ENCODE results near the gene ITSN2. TPM values are rescaled to one million over a fixed set of nuclear protein-coding genes. Genes with fewer than 3 reads are reported as not detected.
A peak's percentile ranks its signal among the peaks of the same experiment; 100 is the strongest.

The ITSN2 gene
- polyA plus RNA-seq, 1 donor from 2014 or later: 127 TPM

DNA sequence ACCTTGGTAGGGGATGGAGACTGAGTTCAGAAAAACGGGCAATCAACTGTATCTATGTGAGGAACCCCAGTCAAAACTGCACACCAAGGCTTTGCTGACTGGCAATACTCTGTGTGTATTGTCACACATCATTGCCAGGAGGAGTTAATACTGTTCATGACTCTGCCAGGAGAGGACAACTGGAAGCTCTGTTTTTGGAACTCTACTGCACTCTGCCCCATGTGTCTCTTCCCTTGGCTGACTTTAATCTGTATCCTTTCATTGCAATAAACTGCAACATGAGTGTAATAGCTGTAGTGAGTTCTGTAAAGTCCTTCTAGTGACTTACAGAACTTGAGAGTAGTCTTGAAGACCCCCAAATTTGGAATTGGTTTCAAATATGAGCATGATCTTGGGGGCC is 113.2 kb downstream of the ITSN2 start:
- H3K4me3 Mint-ChIP-seq: no peak overlapping the region
- no peak overlapping the region for H3K27ac Mint-ChIP-seq
- H3K9me3 Mint-ChIP-seq: no peaks in the 10 kb centered on the region
- peaks cover 4 to 6% (median 5%) of the 10 kb centered on the region in 3 donors for H3K4me1 Mint-ChIP-seq
- H3K36me3 Mint-ChIP-seq: peaks cover 2% of the 10 kb centered on the region
- no peaks in the 10 kb centered on the region for H3K27me3 Mint-ChIP-seq

DNA sequence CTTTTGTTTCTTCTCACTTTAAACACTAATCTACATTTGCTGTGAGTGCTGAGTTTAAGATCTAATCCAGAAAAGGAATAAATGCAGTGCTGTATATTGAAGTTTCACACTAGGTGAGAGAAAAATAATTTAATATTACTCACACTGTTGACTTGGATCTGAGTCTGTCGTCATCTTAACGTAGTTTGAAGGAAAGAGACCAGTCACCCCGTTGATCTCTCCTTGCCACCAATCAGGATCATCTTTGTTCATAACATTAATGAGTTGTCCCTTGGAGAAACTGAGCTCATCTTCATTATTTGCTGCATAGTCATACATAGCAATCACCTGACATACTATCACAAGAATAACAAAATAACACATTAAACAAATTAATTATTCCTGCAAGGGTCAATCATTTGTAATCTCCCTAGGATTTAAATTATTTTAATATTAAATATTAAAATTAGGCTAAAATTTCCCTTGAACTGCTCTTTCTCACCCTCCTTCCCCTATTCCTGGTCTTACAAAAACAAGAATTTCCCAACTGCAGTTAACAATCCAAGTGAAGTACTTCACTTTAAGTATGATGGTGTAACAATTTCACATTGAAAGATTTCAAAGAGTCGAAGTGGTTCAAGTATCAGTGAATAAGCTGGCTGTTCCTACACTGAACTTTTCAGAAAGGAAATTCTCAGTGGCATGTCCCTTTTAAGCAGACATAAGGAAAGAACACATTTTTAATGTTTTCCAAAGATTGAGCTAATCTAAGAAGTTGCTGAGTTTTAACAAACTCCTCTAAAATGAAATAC is 114.2 kb downstream of the ITSN2 start:
- Mint-ChIP-seq H3K4me1 (peaks cover 5 to 16% (median 7%) of the 10 kb centered on the region in 3 donors), H3K9me3 (no peaks in the 10 kb centered on the region), H3K27me3 (no peaks in the 10 kb centered on the region), H3K36me3 (no peaks in the 10 kb centered on the region), H3K27ac (peak overlapping the region in 1 of 3 donors; percentile 67), H3K4me3 (no peak overlapping the region)

DNA sequence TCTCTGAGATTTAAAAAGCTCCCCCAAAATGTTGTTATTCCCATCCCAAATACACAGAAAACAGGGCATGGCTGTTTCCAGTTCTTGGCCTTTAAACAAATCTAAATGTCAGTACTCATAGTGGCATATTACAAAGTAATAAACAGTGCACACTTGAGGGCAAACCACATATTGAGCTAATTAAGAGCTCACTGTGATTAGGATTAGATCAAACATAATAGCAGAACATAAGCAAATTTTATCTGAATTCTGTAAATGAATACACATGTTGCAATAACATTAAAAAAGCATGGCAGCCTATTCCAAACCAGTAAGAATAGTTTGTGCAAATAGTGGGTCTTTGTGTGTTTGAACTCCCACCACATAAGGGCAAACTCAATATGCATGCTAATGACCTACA is 118.8 kb downstream of the ITSN2 start:
- Mint-ChIP-seq H3K36me3 (no peaks in the 10 kb centered on the region), H3K4me1 (peaks cover 5 to 16% (median 7%) of the 10 kb centered on the region in 3 donors), H3K27me3 (no peaks in the 10 kb centered on the region), H3K9me3 (no peaks in the 10 kb centered on the region), H3K4me3 (no peak overlapping the region), H3K27ac (no peak overlapping the region)

DNA sequence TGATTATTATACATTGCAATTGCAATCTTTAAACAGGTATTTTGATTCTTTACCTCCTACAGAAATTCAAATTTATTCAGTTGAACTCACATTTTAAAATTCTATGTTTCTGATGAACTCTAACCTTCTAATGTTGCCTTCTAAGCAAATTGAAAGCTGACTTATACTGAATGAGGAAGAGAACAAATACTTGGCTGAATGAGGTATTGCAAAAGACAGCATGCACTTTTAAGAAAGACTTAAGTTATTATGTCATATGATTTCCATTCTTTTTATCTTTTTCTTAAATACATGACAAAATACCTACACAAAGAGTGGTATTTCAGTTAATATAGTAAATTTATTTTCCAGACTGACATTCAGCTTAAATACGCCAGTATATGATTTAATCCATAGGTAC is 120.8 kb downstream of the ITSN2 start:
- no peak overlapping the region for H3K27ac Mint-ChIP-seq
- no peak overlapping the region for H3K4me3 Mint-ChIP-seq
- H3K4me1 Mint-ChIP-seq: peaks cover 5 to 16% (median 8%) of the 10 kb centered on the region in 3 donors
- no peaks in the 10 kb centered on the region for H3K9me3 Mint-ChIP-seq
- no peaks in the 10 kb centered on the region for H3K27me3 Mint-ChIP-seq
- peaks cover 3% of the 10 kb centered on the region for H3K36me3 Mint-ChIP-seq

DNA sequence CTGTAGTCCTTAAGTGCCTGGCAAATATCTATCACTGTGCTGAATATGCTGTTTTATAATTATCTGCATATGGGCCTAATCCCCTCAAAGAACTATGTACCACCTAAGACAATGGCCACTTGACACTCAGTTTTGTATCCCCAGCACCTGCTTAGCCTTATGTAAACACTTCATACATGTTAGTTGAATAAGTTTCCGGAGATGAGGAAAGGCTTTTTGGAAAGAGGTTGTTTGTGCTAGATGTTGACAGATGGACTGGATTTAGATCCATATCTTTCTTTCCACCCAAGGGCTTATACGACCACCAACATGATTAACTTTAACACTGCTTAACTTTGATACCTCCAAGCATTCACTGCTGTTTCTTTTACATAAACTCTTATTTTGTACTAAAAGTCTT is 122.2 kb downstream of the ITSN2 start:
- Mint-ChIP-seq H3K4me1 (peaks cover 3 to 10% (median 8%) of the 10 kb centered on the region in 3 donors), H3K36me3 (peaks cover 6% of the 10 kb centered on the region), H3K9me3 (no peaks in the 10 kb centered on the region), H3K4me3 (no peak overlapping the region), H3K27ac (no peak overlapping the region), H3K27me3 (no peaks in the 10 kb centered on the region)

DNA sequence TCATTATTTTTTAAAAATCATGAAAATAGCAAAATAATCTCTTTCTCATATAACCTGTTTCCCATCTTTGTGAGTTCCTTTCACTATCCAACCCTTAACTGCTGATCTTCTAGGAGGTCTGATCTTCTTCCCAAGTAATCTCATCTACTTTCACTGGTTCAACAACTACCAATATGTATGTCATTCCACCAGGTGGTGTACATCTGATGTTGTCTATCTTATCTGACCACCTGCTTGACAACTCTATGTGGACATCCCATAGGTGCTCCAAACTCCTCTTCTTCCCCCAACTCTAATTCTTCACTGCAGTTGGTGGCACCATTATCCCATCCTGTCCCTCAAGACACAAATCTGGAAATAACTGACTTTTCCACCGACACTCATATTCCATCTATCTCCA is 123.0 kb downstream of the ITSN2 start:
- H3K36me3 Mint-ChIP-seq: peaks cover 6% of the 10 kb centered on the region
- H3K4me1 Mint-ChIP-seq: peaks cover 1 to 10% (median 3%) of the 10 kb centered on the region in 3 donors

DNA sequence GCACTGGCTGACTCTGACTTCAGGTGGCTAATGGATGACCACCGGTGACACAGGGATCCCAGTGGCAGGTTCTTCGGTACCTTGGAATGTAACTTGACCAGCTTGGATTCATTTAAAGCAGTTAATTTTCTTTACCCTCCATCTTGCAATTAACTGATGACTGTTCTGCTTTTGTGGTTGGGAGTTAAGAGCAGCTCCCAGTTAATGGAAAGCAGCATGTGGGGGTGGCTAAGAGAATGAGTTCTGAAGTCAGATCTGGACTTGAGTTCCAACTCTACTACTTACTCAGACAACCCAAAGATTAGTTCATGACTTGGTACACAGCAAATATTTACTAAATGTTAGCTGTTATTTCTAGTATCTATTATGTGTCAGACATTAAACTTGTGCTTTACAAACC is 127.0 kb downstream of the ITSN2 start:
- peaks cover 6% of the 10 kb centered on the region for H3K36me3 Mint-ChIP-seq
- peaks cover 0 to 1% (median 0%) of the 10 kb centered on the region in 3 donors for H3K4me1 Mint-ChIP-seq
- no peak overlapping the region for H3K4me3 Mint-ChIP-seq
- no peaks in the 10 kb centered on the region for H3K27me3 Mint-ChIP-seq
- H3K27ac Mint-ChIP-seq: peak overlapping the region in 1 of 3 donors; percentile 8
- H3K9me3 Mint-ChIP-seq: no peaks in the 10 kb centered on the region

More for the DNA sequence above, 123.0 kb downstream of the ITSN2 start:
- peak overlapping the region in 1 of 3 donors; percentile 24 for H3K27ac Mint-ChIP-seq
- H3K9me3 Mint-ChIP-seq: no peaks in the 10 kb centered on the region
- H3K4me3 Mint-ChIP-seq: no peak overlapping the region
- H3K27me3 Mint-ChIP-seq: no peaks in the 10 kb centered on the region

DNA sequence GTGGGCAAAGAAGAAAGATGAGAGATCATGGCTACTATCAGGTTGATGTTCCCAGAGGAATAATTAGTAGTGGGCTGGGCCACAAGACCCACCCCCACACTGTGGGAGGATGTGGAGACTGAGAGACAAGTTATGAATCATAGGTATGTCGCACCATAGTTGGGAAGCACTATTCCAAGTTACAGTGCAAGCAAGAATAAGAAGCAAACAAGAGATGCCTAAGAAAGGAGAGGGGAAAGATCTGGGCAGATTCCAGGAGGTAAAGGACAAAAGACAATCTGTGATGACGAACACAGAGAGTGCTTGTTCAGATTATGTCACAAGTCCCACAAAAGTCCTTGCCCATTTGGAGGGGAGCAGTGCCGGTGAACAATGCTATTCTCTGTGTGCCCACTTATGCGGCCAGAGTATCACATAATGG is 128.9 kb downstream of the ITSN2 start:
- Mint-ChIP-seq H3K4me3 (no peak overlapping the region), H3K9me3 (no peaks in the 10 kb centered on the region), H3K36me3 (peaks cover 6% of the 10 kb centered on the region), H3K4me1 (peaks cover 0 to 1% (median 0%) of the 10 kb centered on the region in 3 donors), H3K27ac (no peak overlapping the region), H3K27me3 (no peaks in the 10 kb centered on the region)

DNA sequence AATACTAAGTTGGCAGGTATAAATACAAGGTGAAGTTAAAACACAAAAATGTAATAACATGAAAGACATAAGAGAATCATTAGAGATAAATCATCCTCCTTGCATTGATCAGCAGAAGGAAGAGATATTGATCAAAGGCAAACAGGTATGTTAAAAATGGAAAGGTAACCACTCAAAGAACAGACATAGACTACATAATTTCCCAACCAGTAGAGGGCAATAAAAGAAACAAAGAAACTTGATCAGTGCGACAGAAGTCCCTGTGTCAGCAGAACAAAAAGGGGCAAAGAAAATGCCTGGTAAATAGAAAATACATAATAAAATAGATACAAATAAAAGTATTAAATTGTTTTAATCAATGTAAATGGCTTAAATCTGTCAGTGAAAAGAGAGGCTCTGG is 131.9 kb downstream of the ITSN2 start:
- Mint-ChIP-seq H3K4me1 (no peaks in the 10 kb centered on the region), H3K9me3 (no peaks in the 10 kb centered on the region), H3K27ac (peak overlapping the region in 1 of 3 donors; percentile 32), H3K36me3 (no peaks in the 10 kb centered on the region), H3K4me3 (no peak overlapping the region), H3K27me3 (no peaks in the 10 kb centered on the region)

DNA sequence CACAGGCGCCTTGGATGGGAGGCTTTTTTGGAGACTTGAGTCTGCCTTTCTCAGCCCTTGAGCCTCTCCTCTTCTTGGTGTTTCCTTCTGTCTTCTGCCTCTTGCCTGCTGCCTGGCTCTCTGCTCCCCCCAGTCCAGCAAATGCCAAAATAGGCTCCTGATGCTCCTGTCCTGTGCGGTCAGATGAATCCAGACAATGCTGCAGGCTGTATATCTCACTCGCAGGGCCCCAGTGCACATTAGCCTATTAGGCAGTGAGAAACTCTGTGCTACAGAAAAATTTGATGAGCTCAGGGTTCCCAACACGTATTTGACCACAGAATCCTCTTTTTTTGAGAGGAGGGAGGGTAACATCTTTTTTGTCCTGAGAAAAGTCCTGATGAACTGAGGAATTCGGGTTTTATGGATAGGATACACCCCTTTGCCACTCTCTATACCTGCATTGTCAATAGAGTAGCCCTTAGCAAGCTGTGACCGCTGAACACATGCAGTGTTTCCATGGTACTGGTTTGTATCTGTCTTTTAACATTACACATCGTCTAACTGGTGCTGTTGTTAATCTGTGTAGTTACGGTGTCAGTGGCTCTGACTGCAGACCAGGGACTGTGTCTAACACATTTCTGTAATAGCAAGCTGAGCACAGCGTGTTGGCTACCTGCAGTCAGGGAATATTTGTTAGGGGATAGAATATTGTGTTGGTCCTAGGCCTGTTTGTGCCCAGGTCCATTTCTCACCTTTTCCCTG is 134.7 kb downstream of the ITSN2 start:
- Mint-ChIP-seq H3K36me3 (no peaks in the 10 kb centered on the region), H3K4me3 (no peak overlapping the region), H3K27me3 (no peaks in the 10 kb centered on the region), H3K9me3 (no peaks in the 10 kb centered on the region), H3K27ac (peak overlapping the region in 2 of 3 donors; percentile 26 to 80), H3K4me1 (no peaks in the 10 kb centered on the region)

DNA sequence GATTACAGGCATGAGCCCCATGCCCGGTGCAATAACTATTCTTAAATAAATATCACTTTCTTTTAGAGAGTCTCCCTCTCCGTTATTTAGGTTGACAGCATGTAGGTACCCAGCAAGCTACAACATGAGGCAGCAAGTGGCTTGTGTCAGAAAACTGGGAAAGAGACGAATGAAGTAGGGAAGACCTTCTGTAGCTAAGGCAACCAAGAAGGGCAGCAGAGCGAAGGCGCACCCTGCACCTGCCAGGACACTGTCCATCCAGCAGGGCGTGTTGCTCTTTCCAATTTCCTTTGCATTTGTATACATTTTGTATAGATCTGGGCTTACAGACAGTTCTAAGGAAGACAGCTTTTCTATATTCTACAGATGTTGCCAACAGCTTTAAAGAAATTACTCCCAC is 137.4 kb downstream of the ITSN2 start:
- Mint-ChIP-seq H3K36me3 (no peaks in the 10 kb centered on the region), H3K4me1 (no peaks in the 10 kb centered on the region), H3K27ac (peak overlapping the region in 1 of 3 donors; percentile 16), H3K9me3 (no peaks in the 10 kb centered on the region), H3K4me3 (no peak overlapping the region), H3K27me3 (no peaks in the 10 kb centered on the region)

DNA sequence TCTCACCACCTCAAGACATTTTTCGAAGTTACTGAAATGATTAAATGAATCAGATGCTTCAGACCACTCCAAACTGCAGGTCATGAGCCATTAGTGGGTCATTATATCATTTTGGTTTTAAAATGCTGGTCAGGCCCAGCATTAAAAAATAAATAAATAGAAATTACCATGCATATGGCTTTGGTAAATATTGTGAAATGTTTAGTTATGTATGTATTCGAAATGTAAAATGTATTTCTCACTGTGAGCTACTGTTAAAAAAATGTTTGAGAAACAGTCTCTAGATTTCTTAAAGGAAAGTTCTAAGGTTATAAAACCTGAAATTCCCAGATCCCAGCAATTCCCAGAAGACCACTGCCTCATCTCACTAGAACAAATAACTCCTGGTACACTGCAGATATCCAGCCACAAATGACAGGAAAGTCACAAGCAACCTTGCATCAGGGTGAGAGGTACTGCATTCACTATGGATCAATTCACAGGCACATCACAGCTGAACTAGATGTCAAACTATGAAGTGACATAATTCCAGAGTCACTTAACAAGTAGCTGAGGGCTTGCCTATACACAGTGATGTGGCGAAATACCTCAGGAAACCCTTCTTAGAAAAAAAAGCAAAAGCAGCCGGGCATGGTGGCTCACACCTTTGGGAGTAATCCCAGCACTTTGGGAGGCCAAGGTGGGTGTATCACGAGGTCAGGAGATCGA is 138.8 kb downstream of the ITSN2 start:
- Mint-ChIP-seq H3K9me3 (no peaks in the 10 kb centered on the region), H3K36me3 (no peaks in the 10 kb centered on the region), H3K27me3 (no peaks in the 10 kb centered on the region), H3K4me3 (no peak overlapping the region), H3K27ac (no peak overlapping the region), H3K4me1 (no peaks in the 10 kb centered on the region)

DNA sequence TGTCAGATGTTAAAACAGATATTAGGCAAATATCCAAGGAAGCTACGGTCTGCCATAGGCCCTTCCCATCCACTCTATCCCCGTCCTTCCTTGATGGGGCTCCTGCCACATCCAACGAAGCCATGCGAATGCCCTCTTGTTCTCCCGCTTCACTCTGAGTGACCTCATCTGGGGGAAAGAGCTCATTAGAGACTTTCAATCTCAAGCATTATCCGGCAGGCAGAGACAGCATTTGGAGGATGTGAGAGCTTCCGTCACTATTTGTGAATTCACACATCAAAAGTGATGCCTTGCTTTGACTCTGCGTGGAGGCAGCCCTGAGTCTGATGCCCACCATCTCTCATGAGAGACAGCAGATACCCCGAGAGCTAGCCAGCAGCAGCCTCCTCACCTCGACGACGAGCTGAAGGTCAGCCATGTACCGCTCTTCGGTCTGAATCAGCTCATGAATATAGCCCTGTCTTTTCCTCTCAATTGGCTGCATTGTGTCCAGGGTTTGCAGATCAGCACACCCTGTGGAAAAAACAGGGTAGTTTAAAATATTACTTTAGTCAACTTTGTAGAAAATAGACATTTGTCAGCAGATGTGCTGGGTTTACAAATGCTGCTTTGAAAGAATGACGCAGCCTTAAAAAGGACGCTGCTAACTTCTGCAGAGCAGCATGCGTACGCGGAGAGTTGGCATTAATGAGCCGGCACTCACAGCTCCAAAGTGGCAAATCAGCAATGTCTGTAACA is 139.6 kb downstream of the ITSN2 start:
- peaks cover 0 to 5% (median 5%) of the 10 kb centered on the region in 3 donors for H3K4me1 Mint-ChIP-seq
- no peaks in the 10 kb centered on the region for H3K9me3 Mint-ChIP-seq
- no peaks in the 10 kb centered on the region for H3K27me3 Mint-ChIP-seq
- H3K4me3 Mint-ChIP-seq: no peak overlapping the region
- H3K27ac Mint-ChIP-seq: no peak overlapping the region
- no peaks in the 10 kb centered on the region for H3K36me3 Mint-ChIP-seq

DNA sequence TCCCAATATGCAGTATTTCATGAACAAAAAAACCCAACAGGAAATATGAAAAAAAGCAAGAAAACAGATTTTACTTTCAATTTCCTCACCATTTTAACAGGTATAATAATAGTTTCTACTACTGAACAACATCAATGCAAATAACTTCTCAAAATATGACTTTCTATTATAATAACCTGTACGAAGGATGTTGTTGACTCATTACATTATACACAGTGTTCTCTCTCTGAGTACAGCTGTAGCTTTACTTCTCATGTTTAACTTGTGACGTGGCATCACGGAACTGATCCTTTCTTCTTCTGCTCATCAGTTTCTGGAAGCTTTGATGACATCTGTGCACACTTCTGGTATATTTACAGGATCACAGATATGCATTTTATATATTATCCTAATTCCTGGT is 145.5 kb downstream of the ITSN2 start:
- Mint-ChIP-seq H3K27ac (peak overlapping the region; percentile 18 to 84 (median 83)), H3K27me3 (no peaks in the 10 kb centered on the region), H3K4me3 (peak overlapping the region in 1 of 4 donors; percentile 66), H3K36me3 (peaks cover 9% of the 10 kb centered on the region), H3K4me1 (peaks cover 6 to 14% (median 8%) of the 10 kb centered on the region in 3 donors), H3K9me3 (no peaks in the 10 kb centered on the region)
